HT1080 (cell line): Measurements from ENCODE around the gene SSR4. TPM values are rescaled to one million over a fixed set of nuclear protein-coding genes. Genes with fewer than 3 reads are reported as not detected.
"Not testable (repeated sequence)": the region's sequence is repeated elsewhere in the genome, so short reads cannot be mapped to it uniquely, and the experiment has no call there.

Experiments used
- DNase-seq: peaks from one replicate; pipeline ENCODE4 v3.0.0-alpha.2; 2015; ENCODE audit warnings: low read depth
- polyA plus RNA-seq, 2 experiments: library from polyadenylated mRNA; depleted of rRNA; stranded (reverse); fragments of >200 nt; gene quantifications; 2 replicates each; pipeline ENCODE4 v1.2.3, GENCODE V29; 2015
- total RNA-seq: library from RNA; depleted of rRNA; stranded (reverse); fragments of >200 nt; shearing (Covaris generic); gene quantifications from 2 replicates; pipeline ENCODE4 v1.2.3, GENCODE V29; 2014; rRNA removed

SSR4 gene
- total RNA-seq = 76.9 and 89.2 TPM in 2 replicates
- polyA plus RNA-seq (2015; cell fraction: cytosol; rRNA removed) = 132 and 136 TPM in 2 replicates
- 78.1 and 94.0 TPM in 2 replicates for polyA plus RNA-seq (2015; cell fraction: nucleus; rRNA removed)

DNA sequence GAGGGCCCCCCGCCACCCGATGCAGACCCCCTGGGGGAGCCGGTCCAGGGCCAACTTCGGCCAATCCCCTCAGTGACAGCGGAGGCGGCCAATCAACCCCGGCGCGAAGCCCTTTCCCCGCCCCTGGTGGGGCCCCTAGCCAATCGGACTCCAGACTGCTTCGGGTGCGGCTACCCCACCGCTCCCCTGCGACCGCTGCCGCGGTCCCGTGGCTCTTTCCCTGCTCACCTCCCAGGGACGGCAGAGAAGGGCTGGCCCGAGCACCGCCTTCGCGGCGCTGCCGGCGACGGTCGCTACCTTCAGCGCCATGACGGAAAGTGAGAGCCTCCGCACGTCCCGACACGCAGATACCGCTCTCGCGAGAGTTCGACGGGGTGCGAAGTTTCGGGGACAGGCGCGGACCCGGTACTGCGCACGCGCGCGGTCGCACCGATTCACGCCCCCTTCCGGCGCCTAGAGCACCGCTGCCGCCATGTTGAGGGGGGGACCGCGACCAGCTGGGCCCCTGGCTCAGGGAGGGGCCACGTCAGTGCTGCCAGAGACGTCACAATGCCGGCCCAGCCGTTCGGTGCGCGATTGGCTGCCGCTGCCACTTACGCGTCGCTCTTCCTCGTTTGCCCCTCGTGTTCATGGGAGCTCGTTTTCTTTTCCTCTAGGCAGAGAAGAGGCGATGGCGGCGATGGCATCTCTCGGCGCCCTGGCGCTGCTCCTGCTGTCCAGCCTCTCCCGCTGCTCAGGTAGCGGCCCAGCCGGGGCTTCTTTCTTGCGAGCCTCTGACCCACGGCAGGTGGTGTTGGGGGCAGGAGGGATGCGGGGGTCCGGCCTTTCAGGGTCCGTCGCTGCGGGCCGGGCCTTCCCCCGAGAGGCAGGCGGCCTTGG is at the start of gene SSR4, which contains the start of gene IDH3G:
Gene SSR4, plus strand, starts transcription at position 651 of the 879 bp plus-strand sequence. Its CDS starts 20 bp downstream, at position 671.
Gene IDH3G, minus strand, starts transcription at position 358 of the 879 bp plus-strand sequence. Its CDS starts 49 bp downstream, at position 309.
- DNase-seq = peak; percentile 94

DNA sequence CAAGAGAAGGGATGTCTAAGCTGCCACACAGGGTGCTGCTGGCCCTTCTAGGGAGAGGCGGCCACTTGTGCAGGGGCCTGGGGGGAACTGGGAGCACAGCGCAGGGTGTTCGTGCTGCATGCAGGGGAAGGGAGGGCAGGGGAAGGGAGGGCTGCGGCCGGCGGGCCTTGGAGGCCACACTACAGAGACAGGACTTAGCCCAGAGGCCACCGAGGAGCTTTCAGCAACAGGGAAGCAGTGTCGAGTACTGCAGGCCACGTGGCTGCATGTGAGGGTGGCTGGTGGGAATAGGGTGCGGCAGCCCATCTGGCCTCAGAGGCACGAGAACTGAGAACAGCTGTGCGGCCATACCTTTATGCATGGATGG is 49.4 kb upstream of the SSR4 start:
- not testable (repeated sequence) for DNase-seq

DNA sequence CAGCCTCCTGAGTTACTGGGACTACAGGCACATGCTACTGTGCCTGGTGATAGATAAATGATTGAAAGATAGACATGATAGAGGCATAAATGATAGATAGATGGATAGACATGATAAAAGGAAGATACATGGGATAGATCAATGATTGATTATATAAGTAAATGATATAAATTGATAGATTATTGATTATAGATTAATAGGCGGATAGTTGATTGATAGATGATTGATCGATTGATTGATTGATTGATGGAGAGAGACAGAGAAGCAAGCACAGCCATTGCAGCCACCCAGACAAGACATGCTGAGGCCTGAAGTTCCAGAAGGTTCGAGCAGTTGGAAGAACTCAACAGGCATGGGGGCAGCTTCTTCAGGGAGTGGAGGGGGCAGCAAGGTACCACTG is 48.1 kb upstream of the SSR4 start:
- no peak for DNase-seq

DNA sequence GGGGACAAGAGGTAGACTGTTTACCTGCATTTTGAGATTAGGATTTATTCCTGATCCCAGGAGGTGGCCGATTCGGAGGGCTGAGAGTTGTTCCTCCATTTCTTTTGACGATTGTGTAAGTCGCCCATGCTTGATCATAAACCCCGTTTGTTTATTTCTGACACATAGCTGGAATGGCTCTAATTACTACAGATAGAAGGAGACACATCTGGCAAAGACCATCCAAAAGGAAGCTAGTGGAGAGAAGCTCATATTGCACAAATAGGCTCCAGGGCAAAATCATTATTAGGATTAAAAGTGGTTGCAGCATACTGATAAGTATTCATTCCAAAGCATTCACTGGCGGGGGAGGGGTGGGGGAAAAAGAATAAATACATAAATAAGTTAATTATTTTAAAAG is 47.5 kb upstream of the SSR4 start:
- not testable (repeated sequence) for DNase-seq

DNA sequence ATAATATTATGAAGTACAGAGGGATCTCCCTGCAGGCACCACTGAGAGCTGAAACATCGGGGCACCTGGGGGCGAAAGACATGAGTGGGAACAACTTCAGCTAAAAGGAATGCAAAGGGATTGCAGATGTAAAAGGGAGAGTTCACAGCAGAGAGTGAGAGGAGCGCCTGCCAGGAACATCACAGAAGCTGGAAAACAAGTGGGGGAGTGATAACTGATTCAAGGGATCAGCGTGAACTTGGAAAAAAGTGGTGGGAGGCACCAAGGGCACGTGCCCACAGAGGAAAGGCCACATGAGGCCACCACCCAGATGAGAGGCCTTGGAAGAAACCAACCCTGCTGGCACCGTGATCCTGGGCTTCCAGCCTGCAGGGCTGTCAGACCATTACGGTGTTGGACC is 45.5 kb upstream of the SSR4 start:
- DNase-seq = not testable (repeated sequence)

DNA sequence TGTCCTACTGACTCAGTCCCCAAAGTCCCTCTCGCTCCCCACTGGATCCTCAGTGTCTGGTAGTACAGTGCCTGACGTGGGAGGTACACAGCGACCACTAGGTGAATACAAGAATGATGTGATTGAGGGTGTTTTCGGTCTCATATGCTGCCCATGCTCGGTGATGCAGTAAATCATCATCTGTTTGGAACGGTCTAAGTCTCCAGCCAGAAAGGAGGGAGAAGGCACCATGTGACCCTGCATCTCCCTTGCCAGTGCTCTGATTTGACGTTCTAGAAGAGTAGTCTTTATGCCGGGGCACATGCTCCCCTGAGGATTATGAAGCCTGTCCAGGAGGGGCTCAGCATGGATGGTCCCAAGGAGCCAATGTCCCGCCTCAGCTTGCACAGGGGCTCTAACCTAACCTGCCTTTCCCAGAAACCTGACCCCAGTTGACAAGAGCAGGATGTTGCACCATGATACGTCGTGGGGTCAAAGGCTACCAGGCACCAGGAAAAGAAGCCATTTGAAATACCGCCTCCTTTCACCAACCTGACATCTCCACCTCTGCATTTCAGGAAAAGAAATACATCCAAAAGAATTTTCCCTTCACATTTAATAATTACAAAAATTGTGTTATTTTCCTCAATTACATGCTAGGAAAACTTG is 44.2 kb upstream of the SSR4 start:
- no peak for DNase-seq

DNA sequence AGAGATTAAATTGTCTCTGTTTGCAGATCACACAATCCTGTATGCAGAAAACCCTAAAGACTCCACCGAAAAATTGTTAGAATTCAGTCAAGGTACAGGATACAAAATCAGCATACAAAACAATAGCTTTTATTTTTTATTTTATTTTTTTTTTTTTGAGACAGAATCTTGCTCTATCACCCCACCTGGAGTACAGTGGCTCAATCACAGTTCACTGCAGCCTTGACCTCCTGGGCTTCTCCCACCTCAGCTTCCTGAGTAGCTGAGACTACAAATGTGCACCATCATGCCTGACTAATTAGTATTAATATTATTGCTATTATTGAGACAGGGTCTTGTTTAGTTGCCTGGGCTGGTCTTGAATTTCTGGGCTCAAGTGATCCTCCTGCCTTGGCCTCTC is 39.3 kb upstream of the SSR4 start:
- no peak for DNase-seq

DNA sequence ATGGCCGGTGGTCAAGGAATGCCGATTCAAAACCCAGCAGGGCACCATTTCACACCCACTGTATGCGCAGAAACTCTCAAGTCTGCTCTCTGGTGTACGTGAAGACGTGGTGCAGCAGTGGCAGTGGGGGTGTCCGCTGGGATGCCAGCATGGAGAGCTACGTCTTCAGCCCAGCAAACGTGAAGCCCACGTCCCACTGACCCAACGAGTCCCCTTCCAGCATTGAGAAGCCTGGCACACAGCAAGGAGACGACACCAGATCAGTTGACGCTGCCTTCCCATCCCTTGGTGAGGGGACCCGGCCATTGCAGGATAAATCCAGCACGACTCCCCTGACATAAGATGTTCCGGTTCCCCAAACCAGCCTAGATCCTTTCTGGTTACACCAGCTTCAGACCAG is 32.6 kb upstream of the SSR4 start:
- no peak for DNase-seq

DNA sequence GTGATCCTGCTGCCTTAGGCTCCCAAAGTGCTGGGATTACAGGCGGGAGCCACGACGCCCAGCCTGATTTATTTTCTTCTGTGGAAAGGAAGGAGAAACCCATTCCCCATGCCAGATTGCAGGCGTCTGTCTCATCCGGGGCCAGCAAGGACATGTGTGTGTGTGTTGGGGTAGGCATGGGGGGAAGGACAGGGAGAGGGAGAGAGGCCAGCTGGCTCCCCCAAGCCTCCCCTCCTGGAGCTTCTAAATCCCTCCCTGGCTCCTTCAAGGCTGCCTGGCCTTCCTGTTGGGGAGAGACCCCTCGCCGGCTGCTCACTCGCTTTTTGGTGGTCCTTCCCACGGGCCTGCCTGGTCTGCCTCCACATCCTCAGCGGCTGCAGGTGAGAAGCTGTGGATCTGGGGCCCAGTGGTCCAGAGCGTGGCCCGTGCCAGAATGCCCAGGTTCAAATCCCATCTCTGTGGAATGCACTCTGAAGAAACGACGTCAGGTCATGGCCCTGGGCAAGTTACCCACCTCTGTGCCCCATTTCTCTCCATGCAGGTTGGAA is 31.8 kb upstream of the SSR4 start:
- no peak for DNase-seq

DNA sequence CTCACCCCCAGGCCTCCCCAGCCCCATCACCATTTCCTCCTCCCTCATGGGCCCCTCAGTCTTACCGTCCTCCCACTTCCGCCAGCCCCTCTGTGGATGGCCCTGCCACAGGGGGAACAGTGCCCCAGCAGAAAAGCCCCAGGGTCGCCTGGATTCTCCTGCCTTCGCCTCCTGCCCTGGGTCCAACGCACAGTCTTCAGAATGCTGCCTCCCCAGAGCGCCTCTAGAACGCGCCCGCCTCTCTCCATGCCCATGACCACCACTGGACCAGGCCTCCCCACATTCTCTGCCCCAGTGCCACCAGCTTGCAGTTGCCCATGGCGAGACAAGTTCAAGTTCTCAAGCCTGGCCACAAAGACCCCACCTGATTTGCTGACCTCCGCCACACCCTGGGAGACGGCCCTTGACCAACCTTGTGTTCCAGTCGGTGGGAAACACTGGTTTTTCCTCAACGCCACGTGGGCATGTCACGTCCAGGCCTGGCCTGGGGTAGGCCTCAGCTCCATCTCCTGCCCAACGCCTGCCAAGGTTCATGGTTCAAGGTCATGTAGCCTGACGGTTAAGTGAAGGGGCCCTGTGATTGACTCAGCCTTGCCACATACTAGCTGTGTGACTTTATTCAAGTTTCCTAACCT is 31.1 kb upstream of the SSR4 start:
- DNase-seq = no peak

DNA sequence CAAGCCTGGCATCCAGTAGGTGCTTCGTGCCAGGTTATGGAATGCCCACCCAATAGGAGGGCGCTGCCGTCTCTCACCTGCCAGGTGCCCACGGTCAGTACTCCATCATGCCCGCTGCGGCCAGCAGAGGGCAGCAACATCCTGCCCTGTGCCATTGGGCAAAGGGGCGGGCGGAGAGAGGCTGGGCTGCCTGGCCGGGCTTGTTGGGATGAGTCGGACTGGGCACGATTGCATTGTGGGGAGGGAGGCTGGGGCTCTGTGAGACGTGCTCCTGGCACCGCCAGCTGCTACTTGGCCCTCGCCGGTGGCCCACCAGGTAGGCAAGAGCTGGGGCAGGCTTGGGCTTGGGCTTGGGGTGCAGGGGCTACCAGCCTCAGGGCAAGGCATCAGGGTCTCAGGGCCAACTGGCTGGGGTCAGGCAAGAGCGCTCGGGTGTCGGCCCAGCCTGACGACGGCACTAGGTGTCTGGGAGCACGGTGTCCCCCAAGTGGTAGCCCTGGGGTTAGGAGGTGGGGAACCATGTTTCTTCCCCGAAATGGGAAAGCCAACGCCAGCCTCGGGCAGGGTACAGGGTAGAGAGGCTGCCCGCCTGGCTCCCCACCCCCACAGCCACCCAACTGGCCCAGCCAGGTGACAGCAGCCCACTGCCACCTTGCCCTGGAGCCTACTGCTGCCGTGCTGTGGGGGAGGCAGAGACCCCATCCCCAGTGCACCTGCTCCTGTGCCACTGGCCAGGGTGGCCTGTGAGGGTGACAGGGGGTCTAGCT is 30.3 kb upstream of the SSR4 start, which contains the start of gene PLXNB3:
Gene PLXNB3, plus strand, starts transcription at position 261 of the 767 bp plus-strand sequence. CDS start 1,287 bp downstream, outside the sequence.
- DNase-seq = peak; percentile 69

DNA sequence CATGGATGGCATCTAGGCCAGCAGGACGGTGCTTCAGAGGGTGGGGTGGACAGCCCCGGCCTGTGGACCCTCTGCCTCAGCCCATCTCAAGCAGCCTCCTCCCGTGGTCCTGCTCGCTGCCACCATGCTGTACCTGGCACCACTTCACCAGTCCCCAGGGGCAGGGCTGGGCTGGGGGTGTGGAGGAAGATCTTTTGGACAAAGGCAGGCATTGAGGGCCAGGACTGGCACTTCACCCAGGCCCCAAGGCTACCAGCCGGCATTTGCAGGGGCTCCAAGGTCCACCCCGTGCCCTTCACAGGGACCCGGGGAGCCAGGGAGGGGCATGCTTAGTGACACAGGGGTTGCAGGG is 29.7 kb upstream of the SSR4 start:
- no peak for DNase-seq

DNA sequence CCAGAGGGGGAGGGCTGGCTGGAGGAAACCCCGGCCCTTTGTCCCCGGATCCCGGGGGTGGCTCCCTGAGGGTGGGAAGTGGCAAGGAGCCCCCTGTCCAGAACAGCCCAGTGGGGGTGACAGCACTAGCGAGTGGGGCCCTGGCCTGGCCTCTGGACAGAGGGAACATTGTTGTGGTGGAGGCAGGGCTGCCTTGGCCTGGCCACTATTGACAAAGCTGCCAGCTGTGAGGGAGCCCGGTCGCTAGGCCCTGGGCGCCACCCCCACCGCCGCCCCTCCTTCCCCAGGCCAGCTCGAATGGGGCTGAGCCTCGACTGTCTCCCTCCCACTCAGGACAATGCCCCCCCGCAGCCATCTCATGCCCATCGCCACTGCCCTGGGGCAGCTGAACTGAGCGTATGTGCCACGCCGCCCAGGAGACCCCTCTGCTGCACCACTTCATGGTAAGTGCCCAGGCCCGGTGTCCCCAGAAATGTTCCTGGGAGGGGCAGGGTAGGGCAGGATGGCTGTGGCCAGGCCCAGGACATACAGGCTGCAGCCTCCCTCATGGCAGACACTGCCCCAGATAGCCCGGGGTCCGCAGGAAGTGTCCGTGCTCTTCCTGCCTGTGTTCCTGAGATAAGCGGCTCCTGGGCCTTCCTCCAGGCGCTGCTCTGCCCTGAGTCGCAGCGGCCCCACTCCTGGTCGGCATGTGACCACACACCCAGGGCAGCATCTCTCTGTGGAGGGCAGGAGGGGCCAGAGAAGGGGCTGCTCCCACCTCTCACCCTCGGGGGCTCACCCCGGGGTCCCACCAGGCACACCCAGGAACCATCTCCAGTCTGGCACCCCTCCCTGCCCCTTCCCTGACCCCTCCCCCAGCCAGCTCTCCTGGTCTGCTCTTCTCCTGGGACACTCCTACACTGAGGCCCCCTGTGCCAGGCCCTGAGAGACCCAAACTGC is 29.1 kb upstream of the SSR4 start:
- peak; percentile 23 for DNase-seq

DNA sequence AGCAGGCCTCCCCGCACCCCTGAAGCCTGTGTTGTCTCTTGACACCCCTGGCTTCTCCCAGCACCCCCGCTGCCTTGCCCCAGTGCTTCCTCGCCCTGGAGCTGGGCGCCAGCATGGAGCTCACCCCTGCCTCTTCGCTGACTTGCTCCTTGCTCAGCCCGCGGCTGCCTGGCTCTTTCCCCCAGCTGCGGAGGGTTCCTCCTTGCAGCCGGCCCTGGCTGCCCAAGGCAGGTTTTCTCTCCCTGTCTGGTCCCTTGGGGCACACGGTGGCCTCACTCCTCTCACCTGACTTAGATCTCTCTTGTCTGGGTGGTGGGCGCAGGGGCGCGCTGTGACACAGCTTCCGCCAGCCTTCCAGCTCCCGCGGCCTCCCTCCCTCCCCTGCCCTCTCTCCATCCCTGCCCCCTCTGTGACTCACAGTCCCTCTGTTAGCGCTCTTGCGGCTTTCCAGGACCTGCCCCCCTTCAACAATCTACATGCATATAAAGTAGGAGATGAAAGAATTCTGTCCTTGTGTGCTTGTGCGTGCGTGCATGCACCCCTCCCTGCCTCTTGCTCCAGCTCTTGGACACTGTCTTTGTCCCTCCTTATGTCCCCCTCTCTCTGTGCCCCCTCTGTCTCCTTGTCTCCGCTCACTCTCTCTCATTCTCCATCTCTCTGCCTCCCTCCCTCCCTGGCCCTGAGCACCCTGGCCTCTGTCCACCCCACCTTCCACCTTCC is 28.2 kb upstream of the SSR4 start:
- peak; percentile 77 for DNase-seq

DNA sequence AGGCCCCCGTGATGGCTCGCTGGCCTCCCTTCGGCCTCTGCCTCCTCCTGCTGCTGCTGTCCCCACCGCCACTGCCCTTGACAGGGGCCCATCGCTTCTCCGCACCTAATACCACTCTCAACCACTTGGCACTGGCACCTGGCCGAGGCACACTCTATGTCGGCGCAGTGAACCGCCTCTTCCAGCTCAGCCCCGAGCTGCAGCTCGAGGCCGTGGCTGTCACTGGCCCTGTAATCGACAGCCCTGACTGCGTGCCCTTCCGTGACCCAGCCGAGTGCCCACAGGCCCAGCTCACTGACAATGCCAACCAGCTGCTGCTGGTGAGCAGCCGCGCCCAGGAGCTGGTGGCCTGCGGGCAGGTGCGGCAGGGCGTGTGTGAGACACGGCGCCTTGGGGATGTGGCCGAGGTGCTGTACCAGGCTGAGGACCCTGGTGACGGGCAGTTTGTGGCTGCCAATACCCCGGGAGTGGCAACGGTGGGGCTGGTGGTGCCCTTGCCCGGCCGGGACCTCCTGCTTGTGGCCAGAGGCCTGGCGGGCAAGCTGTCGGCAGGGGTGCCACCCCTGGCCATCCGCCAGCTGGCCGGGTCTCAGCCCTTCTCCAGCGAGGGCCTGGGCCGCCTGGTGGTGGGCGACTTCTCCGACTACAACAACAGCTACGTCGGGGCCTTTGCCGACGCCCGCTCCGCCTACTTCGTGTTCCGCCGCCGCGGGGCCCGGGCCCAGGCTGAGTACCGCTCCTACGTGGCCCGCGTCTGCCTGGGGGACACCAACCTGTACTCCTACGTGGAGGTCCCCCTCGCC is 27.4 kb upstream of the SSR4 start:
- no peak for DNase-seq

DNA sequence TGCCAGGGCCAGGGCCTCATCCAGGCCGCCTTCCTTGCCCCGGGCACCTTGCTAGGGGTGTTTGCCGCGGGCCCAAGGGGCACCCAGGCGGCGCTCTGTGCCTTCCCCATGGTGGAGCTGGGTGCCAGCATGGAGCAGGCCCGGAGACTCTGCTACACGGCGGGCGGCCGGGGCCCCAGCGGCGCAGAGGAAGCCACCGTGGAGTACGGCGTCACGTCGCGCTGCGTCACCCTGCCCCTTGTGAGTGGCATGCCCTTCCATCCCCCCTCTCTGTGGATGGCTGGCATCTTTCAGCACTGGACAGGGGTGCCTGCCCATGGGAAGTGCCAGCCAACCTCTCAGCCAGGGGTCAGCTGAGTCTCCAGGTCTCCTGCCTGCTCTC is 26.8 kb upstream of the SSR4 start:
- DNase-seq = no peak

DNA sequence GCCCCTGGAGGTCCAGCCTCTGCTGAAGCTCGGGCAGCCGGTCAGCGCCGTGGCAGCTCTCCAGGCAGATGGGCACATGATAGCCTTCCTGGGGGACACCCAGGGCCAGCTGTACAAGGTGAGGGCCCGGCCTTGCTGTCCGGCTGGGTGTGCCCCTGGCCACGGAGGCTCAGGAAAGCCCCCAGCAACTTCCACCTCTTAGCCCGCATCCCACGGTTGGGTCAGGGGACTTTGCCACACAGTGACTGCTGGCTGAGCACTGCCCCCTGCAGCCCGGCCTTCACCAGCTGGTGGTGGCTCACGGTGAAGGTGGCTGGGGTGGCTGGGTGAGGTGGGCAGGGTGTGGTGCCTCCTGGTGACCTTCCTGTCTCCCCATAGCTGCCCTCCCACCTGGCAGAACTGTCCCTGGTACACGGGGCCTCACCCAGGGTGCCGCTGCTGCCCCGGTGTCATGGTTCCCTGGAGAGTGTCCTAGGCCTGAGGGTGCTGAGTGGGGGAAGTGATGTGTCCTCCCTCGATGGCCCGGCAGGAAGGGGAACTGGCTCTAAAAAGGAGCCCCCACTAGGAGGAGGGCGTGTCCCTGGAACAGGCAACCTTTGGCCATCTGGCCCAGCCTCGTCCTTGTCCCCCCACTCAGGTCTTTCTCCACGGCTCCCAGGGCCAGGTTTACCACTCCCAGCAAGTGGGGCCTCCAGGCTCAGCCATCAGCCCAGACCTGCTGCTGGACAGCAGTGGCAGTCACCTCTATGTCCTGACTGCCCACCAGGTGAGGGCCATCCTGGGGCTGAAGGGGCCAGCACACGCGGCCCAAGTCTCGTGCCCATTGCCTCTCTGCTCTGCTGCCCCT is 25.9 kb upstream of the SSR4 start:
- no peak for DNase-seq
